Measurements from ENCODE around the gene KCNJ2.

Gene KCNJ2

GRCh38 chr17:70158591-70158990 lies 10.7 kb upstream of the KCNJ2 start:
- DNase-seq (ENCODE audit: low read depth in 3 of 3), result no peak

- no peak for DNase-seq (ENCODE audit: low read depth in 3 of 3)
These were observed 9.4 kb upstream of the KCNJ2 start for GRCh38 chr17:70159980-70160379.

GRCh38 chr17:70161519-70161918 lies 7.8 kb upstream of the KCNJ2 start:
- DNase-seq (ENCODE audit: low read depth in 3 of 3), result no peak

GRCh38 chr17:70165383-70165782 lies 3.9 kb upstream of the KCNJ2 start:
- no peak for DNase-seq (ENCODE audit: low read depth in 3 of 3)

- no peak for DNase-seq (ENCODE audit: low read depth in 3 of 3)
These were observed 2.7 kb upstream of the KCNJ2 start for GRCh38 chr17:70166615-70167014.

- DNase-seq (ENCODE audit: low read depth in 3 of 3), result no peak
These were observed 1.0 kb upstream of the KCNJ2 start for GRCh38 chr17:70168044-70168976.

- no peak for DNase-seq (ENCODE audit: low read depth in 3 of 3)
These were observed 621 bp downstream of the KCNJ2 start for GRCh38 chr17:70169709-70170597.

- DNase-seq (ENCODE audit: low read depth in 3 of 3), result no peak
These were observed 1.8 kb downstream of the KCNJ2 start for GRCh38 chr17:70171159-70171558.

- no peak for DNase-seq (ENCODE audit: low read depth in 3 of 3)
These were observed 3.1 kb downstream of the KCNJ2 start for GRCh38 chr17:70172449-70172848.

GRCh38 chr17:70172923-70173322 lies 3.6 kb downstream of the KCNJ2 start:
- DNase-seq (ENCODE audit: low read depth in 3 of 3), result no peak

GRCh38 chr17:70173681-70174080 lies 4.3 kb downstream of the KCNJ2 start:
- no peak for DNase-seq (ENCODE audit: low read depth in 3 of 3)

- DNase-seq (ENCODE audit: low read depth in 3 of 3), result no peak
These were observed 12.0 kb downstream of the KCNJ2 start for GRCh38 chr17:70181376-70181775.

- no peak for DNase-seq (ENCODE audit: low read depth in 3 of 3)
These were observed 12.5 kb downstream of the KCNJ2 start for GRCh38 chr17:70181866-70182265.

- DNase-seq (ENCODE audit: low read depth in 3 of 3), result no peak
These were observed 14.2 kb downstream of the KCNJ2 start for GRCh38 chr17:70183508-70183907.

- DNase-seq (ENCODE audit: low read depth in 3 of 3), result no peak
These were observed 14.9 kb downstream of the KCNJ2 start for GRCh38 chr17:70184207-70184606.

GRCh38 chr17:70184770-70185169 lies 15.4 kb downstream of the KCNJ2 start:
- no peak for DNase-seq (ENCODE audit: low read depth in 3 of 3)

GRCh38 chr17:70185285-70185684 lies 16.0 kb downstream of the KCNJ2 start:
- no peak for DNase-seq (ENCODE audit: low read depth in 3 of 3)

GRCh38 chr17:70187383-70187782 lies 18.1 kb downstream of the KCNJ2 start:
- no peak for DNase-seq (ENCODE audit: low read depth in 3 of 3)

- no peak for DNase-seq (ENCODE audit: low read depth in 3 of 3)
These were observed 21.9 kb downstream of the KCNJ2 start for GRCh38 chr17:70190959-70191805.

GRCh38 chr17:70195091-70195490 lies 25.8 kb downstream of the KCNJ2 start:
- no peak for DNase-seq (ENCODE audit: low read depth in 3 of 3)

- no peak for DNase-seq (ENCODE audit: low read depth in 3 of 3)
These were observed 32.6 kb downstream of the KCNJ2 start for GRCh38 chr17:70201872-70202419.

All from stimulated activated CD4-positive, alpha-beta T cell treated with anti-CD3 and anti-CD28 coated beads, TNF-alpha, amount 100 ng/mL, for 4 hours (primary cell).